Smooth muscle cell (in vitro differentiated cells): ENCODE results near the gene SP4. TPM values are rescaled to one million over a fixed set of nuclear protein-coding genes. Genes with fewer than 3 reads are reported as not detected.

Experiments used
- DNase-seq: peaks from one replicate; lab custom pipeline; 2025; ENCODE audit not compliant: unreplicated experiment; lab: John Stamatoyannopoulos, UW
- H2AFZ ChIP-seq: fragments of 200-600 bp; sonication (generic); 2 replicates; pipeline ENCODE4 v1.6.0; 2016; ENCODE audit warnings: antibody characterized with exemption, low read depth, mild to moderate bottlenecking
- H3F3A ChIP-seq: fragments of 200-600 bp; sonication (generic); 2 replicates; pipeline ENCODE4 v1.6.0; 2017; ENCODE audit warnings: antibody characterized with exemption, low read depth
- H3K27ac ChIP-seq: fragments of 200-600 bp; sonication (generic); 2 replicates; pipeline ENCODE4 v1.5.1; 2016; ENCODE audit warnings: low read depth, mild to moderate bottlenecking
- H3K27me3 ChIP-seq: fragments of 200-600 bp; sonication (generic); 2 replicates; pipeline ENCODE4 v1.6.1; 2016; ENCODE audit warnings: low read depth, mild to moderate bottlenecking
- H3K36me3 ChIP-seq: fragments of 200-600 bp; sonication (generic); 2 replicates; pipeline ENCODE4 v1.5.1; 2016; ENCODE audit warnings: low read depth
- H3K4me1 ChIP-seq: fragments of 200-600 bp; sonication (generic); 2 replicates; pipeline ENCODE4 v1.5.1; 2016; ENCODE audit warnings: low read depth
- H3K4me2 ChIP-seq: fragments of 200-600 bp; sonication (generic); 2 replicates; pipeline ENCODE4 v1.6.0; 2016; ENCODE audit warnings: mild to moderate bottlenecking
- H3K4me3 ChIP-seq: fragments of 200-600 bp; sonication (generic); 2 replicates; pipeline ENCODE4 v1.5.1; 2016; ENCODE audit warnings: mild to moderate bottlenecking
- H3K79me2 ChIP-seq: fragments of 200-600 bp; sonication (generic); 2 replicates; pipeline ENCODE4 v1.6.0; 2016; ENCODE audit warnings: low read depth, mild to moderate bottlenecking
- H3K9ac ChIP-seq: fragments of 200-600 bp; sonication (generic); 2 replicates; pipeline ENCODE4 v1.6.0; 2016; ENCODE audit warnings: low read depth
- H3K9me3 ChIP-seq: fragments of 200-600 bp; sonication (generic); replicated peaks from 2 replicates; pipeline ENCODE4 v1.5.1; 2016; ENCODE audit warnings: low read depth
- H4K20me1 ChIP-seq: fragments of 200-600 bp; sonication (generic); 2 replicates; pipeline ENCODE4 v1.6.0; 2016; ENCODE audit warnings: low read depth
- CTCF ChIP-seq: fragments of 200-600 bp; sonication (generic); IDR thresholded peaks from 2 replicates; pipeline ENCODE4 v1.5.1; 2017; ENCODE audit warnings: borderline replicate concordance, mild to moderate bottlenecking, antibody characterized with exemption; ENCODE audit not compliant: insufficient read depth, poor library complexity, severe bottlenecking
- WGBS: methylation state at CpG from one replicate; pipeline ENCODE4 v1.1.7; 2016; ENCODE audit warnings: low lambda C conversion rate; 5-methylcytosine and 5-hydroxymethylcytosine counted together
- polyA plus RNA-seq: library from polyadenylated mRNA; unstranded; fragments of >200 nt; fragmentation: Nextera tagmentation; extraction: Ambion mirVana; gene quantifications from 2 replicates; pipeline ENCODE4 v1.2.1, GENCODE V29; 2016
- total RNA-seq: library from RNA; depleted of rRNA; stranded (reverse); fragments of >200 nt; gene quantifications from 2 replicates; pipeline ENCODE4 v1.2.3, GENCODE V29; 2014

SP4 gene
- total and polyA plus RNA-seq, 2 experiments from 2014 or later: 1.6 to 5.0 TPM

GRCh38 chr7:21427182-21427870 lies 557 bp upstream of the SP4 start:
- 1% methylated on average over 52 of the region's 57 CpGs for WGBS
- H3K9me3 ChIP-seq: no peaks in the 10 kb centered on the region
- peak overlapping the region; percentile 95 for H3K9ac ChIP-seq
- no peaks in the 10 kb centered on the region for H3F3A ChIP-seq
- peak; percentile 9 for TF ChIP-seq CTCF
- H3K79me2 ChIP-seq: no peaks in the 10 kb centered on the region
- DNase-seq: peak; percentile 96
- H3K27me3 ChIP-seq: no peaks in the 10 kb centered on the region
- peaks cover 23% of the 10 kb centered on the region for H3K4me1 ChIP-seq
- peak overlapping the region; percentile 98 for H3K27ac ChIP-seq
- H4K20me1 ChIP-seq: no peaks in the 10 kb centered on the region
- peak overlapping the region; percentile 91 for H3K4me3 ChIP-seq
- peak overlapping the region; percentile 98 for H2AFZ ChIP-seq
- H3K4me2 ChIP-seq: peak overlapping the region; percentile 97
- H3K36me3 ChIP-seq: no peaks in the 10 kb centered on the region

GRCh38 chr7:21428659-21428941 lies 717 bp downstream of the SP4 start:
- peak overlapping the region; percentile 98 for H3K27ac ChIP-seq
- peaks cover 23% of the 10 kb centered on the region for H3K4me1 ChIP-seq
- DNase-seq: no peak
- no peak for TF ChIP-seq CTCF
- peak overlapping the region; percentile 88 for H3K9ac ChIP-seq
- no peaks in the 10 kb centered on the region for H3K36me3 ChIP-seq
- H2AFZ ChIP-seq: peak overlapping the region; percentile 70
- H3K9me3 ChIP-seq: no peaks in the 10 kb centered on the region
- WGBS: 0% methylated on average over 5 of the region's 5 CpGs
- H3K4me3 ChIP-seq: peak overlapping the region; percentile 91
- H3K4me2 ChIP-seq: peak overlapping the region; percentile 84
- H4K20me1 ChIP-seq: no peaks in the 10 kb centered on the region
- H3K27me3 ChIP-seq: no peaks in the 10 kb centered on the region
- H3K79me2 ChIP-seq: no peaks in the 10 kb centered on the region
- no peaks in the 10 kb centered on the region for H3F3A ChIP-seq

GRCh38 chr7:21429021-21429420 lies 1.1 kb downstream of the SP4 start:
- Histone ChIP-seq H3K4me2 (peak overlapping the region; percentile 84), H3F3A (no peaks in the 10 kb centered on the region), H3K4me1 (peaks cover 23% of the 10 kb centered on the region), H4K20me1 (no peaks in the 10 kb centered on the region), H3K27ac (no peak overlapping the region), H3K4me3 (peak overlapping the region; percentile 91), H3K9ac (peak overlapping the region; percentile 88), H2AFZ (no peak overlapping the region), H3K27me3 (no peaks in the 10 kb centered on the region), H3K36me3 (no peaks in the 10 kb centered on the region), H3K79me2 (no peaks in the 10 kb centered on the region), H3K9me3 (no peaks in the 10 kb centered on the region)
- 62% methylated on average over 3 of the region's 3 CpGs for WGBS
- DNase-seq: no peak
- TF ChIP-seq CTCF: no peak
